GM18517 (cell line): Measurements from ENCODE around the gene IQCN.

Source experiments
- ATAC-seq: cut with Tn5 transposase; IDR thresholded peaks from one replicate; pipeline ENCODE4 v1.9.1; 2021; ENCODE audit warnings: mild to moderate bottlenecking, moderate library complexity; ENCODE audit not compliant: unreplicated experiment

The IQCN gene

DNA sequence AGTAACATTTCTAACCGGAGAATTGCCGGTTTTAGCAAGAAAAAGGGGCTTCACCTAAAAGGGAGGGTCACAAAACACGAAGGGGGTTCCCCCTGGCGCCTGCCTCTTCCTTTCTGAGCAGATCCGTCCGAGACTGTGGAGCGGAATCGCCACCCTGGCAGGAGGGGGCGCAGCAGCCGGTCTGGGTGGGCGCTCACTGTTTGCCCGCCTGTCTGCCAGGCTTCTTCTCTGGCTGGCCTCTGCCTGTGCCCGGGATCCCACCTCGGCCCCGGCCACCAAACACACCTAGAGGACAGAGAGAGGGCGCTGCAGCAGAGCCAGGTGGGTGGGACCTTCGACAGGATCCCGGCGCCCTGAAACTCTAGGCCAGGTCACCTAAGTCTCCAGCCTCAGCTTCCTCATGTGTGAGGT, 33.0 kb upstream of the IQCN start:
- no peak for ATAC-seq

DNA sequence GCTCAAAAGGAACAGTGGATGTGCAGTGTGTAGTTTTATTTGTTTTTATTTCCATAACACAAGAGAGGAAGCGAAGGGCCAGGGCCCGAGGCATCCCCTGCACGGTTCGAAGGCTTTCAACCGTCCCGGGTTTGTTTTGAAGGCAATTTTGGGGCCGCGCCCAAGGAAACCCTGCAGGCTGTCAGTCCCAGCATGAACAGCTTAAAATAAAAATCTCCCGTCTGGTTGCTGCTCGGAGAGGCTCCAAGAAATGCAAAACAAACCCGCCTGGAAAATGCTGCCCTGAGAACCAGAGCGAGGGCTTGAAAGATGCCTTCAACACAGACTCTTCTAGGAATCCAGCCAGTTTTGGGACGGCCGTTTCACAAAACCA, 32.6 kb upstream of the IQCN start:
- ATAC-seq, result no peak

DNA sequence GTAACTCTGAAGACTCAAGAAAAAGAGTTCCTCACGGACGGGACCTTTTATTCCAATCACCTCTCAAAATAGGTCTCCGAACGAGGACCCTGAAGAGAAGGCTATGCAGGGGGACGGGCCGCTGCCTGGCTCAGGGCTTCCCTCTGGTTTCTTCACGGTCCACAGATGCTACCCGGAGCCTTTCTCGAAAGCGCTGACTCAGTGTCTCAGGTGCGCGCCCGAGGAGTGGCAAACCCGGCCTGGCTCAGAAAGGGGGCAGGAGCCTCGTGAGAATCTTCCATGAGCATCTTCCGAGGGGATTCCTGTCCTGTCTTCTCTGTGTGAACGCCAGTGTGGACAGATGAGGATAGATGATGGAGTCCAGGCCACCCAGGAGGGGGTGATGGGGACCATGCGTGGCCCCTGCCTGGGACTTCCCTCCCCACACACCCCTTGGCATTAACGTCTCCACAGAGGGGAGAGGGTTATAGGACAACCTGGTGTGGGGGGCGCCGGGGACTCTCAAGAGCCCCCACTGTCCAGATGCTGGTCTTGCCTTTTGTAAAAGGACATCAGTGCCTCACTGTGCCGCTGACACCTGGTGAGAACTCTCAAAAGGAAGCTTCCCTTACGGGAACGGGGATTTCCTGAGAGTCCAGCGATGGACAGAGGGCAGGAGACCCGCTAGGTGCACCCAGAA, 32.1 kb upstream of the IQCN start:
- ATAC-seq, result no peak

DNA sequence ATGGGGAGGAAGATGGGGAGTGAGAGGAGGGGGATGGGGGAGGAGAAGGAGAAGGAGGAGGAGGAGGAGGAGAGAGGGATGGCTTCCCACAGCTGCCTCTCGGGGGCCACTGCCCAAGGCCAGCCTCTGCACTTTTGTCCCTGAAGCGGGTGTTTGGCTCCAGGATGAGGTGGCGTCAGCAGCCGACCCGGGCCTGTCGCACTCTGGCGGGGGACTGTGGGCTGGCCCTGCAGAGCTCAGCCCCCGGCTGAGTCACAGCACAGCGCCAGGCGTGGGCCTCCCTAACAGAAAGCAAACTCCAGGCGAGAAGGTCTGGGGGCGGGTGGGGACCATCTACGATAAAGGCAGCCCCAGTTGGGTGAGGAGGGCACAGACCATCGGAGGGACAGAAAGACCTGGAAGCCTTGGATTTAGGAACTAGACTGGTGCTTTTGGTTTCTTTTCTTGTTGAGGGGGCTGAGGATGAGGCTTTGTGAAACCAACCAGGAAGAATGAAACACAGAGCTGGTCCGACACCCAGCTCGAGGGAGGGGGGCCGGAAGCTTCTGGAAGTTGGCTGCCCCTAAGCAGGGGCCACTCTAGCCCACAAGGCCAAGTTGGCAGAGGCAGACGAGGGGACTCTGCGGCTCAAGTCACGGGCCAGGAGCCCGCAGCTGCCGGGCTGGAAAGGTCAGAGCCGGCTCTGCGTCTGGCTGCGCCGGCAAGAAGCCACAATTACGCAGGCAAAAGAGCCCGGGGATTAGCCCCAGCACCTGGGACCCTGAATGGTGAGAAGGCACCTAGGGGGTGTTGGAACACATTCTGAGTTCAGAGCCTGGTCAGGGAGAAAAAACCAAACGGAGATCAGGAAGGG, 30.4 kb upstream of the IQCN start:
- no peak for ATAC-seq

DNA sequence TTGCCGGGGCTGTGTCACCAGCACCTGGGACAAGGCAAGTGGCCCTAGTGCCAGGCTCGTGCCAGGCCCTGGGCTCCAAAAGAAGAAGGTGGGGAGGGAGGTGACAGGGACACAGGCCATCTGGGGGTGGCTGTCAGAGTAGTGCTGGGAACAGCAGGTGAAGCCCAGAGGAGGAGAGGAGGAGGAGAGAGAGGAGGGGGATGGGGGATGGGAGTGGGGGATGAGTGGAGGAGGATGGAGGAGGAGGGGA, 29.9 kb upstream of the IQCN start:
- ATAC-seq, result no peak

DNA sequence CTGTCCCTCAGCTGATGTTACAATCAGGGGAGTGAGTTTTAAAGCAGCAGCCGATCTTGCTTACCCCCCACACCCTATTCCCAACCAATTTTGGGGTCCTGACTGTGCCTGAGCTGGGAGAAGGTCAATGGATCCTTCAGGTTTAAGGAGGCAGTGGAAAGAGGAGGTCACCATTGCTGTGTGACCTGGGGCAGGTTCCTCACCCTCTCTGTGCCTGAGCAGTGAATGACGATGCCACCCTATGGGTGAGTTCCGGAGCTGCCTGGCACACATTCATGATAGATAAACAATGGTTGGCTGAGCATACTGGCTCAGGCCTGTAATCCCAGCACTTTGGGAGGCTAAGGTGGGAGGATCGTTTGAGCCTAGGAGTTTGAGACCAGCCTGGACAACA, 27.5 kb upstream of the IQCN start:
- ATAC-seq, result no peak

DNA sequence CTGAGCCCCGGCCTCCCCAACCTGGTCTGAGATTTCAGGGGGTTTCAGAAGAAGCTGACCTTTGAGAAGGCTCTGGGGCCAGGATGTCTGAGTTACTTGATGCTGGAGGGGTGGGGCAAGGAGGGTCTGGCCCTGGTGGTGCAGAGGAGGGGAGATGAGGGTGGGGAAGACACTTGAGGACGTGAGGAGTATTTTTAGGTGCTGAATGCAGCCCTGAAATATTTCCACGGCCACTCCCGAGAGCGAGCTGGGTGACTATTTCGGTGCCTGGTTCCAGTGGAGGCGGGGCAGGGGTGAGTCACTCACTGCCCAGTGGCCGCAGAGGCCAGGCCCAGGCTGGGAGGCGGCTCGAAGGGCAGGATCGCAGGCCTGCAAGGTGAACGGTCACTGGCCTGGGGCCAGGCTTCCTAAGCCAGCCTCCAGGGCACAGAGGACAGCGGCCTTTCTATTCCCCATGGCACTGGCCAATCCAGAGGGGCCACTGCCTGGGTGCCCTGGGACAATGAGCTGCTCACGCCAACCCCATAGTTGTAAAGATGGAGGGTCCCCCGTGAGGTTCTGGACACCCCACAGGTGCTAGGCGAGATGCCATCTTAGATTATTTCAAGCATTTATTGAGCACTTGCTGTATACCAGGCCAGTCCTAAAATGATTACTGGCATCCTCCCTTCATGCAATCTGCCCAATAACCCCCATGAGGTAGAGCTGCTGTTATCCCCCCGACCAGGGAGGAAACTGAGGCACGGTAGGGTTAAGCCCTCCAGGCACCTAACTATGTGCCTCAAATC, 26.9 kb upstream of the IQCN start:
- no peak for ATAC-seq

DNA sequence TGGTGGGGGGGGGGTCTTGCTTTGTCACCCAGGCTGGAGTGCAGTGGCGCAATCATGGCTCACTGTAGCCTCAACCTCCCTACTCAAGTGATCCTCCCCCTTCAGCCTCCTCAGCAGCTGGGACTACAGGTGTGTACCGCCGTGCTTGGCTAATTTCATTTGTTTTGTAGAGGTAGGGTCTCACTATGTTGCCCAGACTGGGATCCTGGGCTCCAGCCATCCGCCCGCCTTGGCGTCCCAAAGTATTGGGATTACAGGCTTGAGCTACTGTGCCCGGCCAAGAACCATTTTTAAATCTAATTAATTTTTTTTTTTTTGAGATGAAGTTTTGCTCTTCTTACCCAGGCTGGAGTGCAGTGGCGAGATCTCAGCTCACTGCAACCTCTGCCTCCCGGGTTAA, 25.4 kb upstream of the IQCN start:
- ATAC-seq, result no peak

DNA sequence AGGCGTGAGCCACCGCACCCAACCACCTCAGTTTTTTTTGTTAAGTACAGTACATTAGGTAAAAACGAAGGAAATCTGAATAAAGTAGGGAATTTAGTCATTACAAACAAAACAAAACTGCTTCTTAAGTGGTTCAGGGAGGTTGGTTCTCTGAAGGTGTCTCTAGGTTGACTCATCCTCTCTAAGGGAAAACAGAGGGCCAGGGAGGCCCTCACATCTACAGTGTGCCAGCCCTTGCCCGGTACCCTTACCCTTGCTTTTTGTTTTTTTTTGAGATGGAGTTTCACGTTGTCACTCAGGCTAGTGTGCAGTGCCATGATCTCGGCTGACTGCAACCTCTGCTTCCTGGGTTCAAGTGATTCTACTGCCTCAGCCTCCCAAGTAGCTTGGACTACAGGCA, 24.3 kb upstream of the IQCN start:
- no peak for ATAC-seq

DNA sequence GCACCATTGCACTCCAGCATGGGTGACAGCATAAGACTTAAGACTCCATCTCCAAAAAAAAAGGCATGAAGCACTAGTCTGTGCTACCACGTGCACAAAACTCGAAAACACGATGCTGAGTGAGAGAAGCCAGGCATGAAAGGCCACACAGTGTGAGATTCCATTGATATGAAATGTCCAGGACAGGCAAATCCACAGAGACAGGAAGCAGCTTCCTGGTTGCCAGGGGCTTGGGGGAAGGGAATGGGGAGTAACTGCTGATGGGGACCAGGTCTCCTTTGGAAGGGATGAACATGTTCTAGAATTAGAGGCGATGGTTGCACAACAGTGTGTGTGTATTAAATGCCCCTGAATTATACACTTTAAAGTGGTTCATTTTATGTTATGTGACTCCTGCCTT, 23.1 kb upstream of the IQCN start:
- ATAC-seq, result no peak

DNA sequence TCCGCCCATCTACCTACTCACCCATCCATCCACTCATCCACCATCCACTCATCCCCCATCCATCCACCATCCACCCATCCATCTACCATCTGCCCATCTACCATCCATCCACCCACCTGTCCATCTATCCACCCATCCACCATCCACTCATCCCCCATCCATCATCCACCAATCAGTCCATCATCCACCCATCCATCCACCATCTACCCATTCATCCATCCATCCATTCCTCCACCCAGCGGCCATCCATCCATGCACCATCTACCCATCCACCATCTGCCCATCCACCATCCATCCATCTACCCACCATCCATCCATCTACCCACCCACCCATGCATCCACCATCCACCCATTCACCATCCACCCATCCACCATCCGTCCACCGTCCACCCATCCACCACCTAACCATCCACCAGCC, 20.8 kb upstream of the IQCN start:
- no peak for ATAC-seq

DNA sequence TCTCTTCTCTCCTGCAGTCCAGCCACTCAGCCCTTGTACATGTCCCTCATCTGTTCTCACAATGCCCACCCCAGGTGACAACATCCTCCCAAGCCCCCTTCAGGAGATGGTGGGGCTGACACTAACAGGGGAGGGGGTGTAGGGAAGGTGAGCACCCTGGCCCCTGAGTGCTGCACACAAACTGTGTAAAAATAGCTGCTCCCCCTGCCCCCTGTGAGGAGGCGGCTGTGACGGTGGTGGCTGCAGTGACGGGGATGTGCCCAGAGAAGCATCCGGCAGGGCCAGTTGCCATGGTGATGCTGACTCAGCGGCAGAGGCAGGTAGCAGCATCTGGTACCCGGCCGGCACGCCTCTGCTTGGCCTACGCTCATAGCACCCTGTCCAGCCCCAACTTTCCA, 20.2 kb upstream of the IQCN start:
- ATAC-seq, result no peak

DNA sequence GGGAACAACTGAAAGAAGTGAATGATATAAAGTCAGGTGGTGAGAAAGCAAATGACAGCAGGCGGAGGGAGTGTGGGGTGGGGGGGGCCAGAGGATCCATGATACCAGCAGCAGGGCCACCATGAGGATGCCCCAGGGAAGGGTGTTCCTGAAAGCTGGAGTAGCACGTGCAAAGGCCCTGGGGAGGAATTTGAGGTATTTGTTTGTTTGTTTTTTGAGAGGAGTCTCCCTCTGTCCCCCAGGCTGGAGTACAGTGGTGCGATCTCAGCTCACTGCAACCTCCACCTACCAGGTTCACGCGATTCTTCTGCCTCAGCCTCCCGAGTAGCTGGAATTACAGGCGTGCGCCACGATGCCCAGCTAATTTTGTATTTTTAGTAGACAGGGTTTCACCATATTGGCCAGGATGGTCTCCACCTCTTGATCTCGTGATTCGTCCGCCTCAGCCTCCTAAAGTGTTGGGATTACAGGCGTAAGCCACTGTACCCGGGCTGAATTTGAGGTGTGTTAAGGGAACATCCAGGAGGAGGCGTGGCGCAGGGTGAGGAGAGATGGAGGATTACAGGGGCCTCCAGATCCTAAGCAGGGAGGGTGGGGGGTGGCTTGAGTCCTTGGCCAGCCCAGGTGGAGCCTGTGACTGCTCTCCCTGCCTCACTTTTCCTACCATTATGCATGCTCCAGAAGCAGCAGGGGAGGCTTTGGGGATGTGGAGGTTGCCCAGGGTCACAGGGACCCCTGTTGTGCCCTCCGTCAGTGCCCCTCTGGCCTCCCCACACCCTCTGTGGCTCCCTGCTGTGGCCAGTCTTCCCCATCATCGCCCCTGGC, 19.6 kb upstream of the IQCN start:
- no peak for ATAC-seq

DNA sequence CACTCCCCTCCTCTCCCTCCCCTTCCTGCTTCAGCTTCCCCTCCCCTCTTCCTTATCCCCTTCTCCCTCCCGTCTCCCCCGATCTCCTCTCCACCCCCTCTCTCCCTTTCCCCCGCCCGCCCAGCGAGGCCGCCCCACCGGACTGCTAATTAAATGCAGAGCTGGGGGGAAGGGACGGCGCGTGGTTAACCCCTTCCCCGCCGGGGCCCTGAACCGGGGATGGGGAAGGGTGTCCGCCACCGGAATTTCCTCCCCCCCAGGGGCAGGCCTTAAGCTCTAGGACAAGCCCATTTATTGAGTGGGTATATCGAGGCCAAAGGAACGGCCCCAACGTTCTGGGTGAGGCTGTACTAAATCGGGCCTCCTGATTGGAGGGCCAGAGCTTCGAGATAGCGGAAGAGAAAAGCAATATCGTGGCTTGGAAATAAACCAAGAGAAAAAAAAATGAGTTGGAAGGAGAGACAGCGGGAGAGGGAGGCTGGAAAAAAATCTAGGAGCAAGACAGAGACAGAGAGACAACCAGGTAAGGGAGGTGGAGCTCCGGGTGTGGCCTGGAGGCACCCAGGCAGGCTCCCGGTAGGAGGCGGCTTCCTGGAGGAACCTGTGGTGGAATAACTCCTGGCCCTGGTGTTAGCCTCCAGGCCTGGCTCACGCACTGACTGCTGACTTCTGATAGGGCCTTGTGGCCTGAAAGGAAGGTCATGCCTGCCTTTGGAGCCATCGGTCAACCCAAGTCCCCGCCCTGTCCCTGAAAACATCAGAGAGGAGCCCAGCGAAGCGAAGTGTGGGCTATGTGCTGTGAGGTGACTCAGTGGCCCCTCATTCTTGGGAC, 18.8 kb upstream of the IQCN start:
- ATAC-seq, result no peak

DNA sequence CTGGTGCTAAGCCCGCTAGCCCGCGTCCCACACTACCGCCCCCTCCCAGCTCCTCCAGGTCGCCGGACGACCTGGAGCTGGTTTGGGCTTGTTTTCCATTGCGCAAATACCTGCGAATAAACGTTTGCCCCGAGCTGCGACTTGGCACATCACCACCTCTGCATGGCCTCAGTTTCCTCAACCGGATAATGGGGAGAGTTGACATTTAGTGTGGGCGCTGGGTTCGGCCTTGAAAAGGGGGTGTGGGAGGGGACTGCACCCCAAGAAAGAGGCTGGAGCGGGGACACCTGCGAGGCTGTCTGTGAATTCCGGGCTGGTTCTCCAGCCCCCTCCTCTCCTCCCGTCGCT, 18.2 kb upstream of the IQCN start:
- ATAC-seq, result no peak

DNA sequence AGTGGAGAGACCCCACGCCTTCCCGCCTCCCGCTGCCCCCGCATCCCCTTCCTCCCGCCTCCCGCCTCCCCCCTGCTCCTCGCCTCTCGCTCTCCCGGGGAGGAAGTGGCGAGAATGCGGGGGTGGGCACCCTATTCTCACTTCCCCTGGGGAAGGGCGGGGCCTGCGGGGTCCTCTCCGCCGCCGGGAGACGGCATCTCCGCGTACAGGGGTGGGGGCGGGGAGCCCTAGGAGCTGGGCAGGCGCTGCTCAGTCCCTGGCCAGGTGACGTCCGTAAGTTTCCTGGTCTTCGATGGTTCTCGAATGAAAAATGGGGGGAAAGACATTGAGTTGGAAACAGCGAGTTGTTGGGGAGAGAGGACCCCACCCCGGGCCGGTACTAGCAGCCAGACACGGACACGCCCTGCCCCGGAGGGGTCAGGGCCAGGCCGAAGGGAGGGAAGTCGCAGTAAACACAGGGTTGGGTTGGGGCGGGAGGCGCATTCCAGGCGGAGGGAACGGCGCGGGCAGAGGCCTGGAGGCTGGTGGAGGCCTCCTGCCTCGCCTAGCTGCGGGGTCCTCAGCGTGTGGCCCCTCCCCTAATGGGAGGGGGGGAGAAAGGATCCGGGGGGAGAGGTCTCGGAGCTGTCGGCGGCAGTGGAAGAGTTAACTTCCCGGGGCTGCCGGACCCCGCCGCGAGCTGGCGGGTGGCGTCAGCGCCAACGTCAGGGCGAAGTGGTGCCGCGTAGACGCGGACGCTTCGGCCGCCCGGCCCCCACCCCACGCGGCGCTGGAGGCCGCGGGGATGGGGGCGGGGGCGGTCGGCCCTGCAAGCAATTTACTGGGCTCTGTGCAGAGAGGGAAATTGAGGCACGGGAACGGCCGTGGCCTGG, 17.6 kb upstream of the IQCN start:
- ATAC-seq, result peak; percentile 35

DNA sequence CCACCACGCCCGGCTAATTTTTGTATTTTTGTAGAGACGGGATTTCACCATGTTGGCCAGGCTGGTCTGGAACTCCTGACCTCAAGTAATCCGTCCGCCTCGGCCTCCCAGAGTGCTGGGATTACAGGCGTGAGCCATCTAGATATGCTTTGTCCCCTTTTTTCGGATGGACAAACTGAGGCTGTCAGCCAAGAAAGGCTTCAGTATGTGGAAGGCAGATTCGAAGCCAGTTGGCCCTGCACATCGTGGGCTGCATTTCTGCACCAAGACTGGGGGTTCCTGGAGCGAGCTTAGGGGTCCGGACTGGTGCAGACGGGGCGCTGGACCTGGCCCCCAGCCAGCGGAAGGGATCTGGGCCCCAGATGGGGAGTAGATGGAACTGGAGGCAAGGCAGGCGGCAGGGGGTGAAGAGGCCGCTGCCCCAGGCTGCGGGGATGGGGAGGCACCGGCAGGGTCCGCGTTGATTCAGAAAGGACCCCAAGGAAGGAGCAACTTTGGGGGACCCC, 16.8 kb upstream of the IQCN start:
- ATAC-seq, result peak; percentile 15

DNA sequence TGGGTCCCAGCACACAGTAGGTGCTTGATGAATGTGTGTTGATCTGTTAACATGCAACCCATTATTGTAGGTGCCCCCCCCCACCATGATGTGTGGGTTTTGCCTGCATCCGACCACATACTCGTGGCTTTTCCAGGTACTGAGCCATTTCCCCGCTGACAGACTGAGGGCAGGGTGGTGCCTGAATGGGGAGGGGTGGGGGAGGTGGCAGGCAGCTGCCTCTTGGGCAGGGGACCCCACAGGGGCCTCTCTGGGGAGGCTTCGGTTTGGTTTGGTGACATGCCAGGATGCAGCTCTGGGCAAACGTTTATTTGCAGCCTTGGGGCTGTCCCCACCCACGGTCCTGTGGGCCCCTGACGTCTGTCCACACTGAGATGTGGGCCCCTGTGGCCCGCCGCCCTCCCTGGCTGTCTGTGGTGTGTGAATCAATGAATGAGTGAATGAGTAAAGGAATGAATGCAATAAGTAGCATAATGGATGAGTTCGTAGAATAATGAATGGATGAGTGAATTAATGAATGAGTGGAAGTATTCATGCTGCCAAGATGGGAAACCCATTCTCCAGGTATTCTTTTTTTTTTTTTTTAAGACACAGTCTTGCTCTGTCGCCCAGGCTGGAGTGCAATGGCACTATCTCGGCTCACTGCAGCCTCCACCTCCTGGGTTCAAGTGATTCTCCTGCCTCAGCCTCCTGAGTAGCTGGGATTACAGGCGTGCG, 16.2 kb upstream of the IQCN start:
- peak; percentile 50 for ATAC-seq
